ENCODE results near the gene RCHY1. TPM values are rescaled to one million over a fixed set of nuclear protein-coding genes. Genes with fewer than 3 reads are reported as not detected.
A peak's percentile ranks its signal among the peaks of the same experiment; 100 is the strongest.

RCHY1 gene
- total and polyA plus RNA-seq, 4 donors, result 14.7 to 24.8 (median 18.0) TPM

DNA sequence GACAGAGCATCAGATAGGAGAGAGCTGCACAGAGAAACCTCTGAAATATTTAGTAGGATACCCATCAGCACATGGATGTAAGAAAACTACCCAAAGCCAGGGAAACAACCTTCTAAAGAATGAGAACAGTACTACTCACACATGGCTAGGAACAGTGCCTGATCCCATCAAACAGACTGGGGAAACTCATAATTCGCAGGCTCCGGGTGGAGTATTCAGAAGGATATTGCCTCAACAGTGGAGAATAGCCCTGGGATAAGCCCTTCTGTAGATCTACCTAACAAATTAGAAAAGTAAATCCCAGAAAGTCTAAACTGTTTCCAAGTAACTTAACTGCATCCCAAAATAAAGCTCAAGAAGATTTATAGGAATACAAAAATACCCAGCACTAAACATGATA, 17.8 kb downstream of the RCHY1 start:
- no peak overlapping the region for H3K9ac ChIP-seq (ENCODE audit: low read depth in 1 of 2, low read length in 2 of 2)
- 98% methylated on average over 2 of the region's 2 CpGs for WGBS
- DNase-seq (ENCODE audit: low spot score), result no peak
- no peak overlapping the region for H3K27ac ChIP-seq (ENCODE audit: low read depth in 1 of 2, low read length in 2 of 2)
- no peaks in the 10 kb centered on the region for H3K27me3 ChIP-seq (ENCODE audit: control insufficient read depth in 4 of 4, insufficient read depth in 4 of 4, low read length in 3 of 4)
- H3K36me3 ChIP-seq (ENCODE audit: control insufficient read depth in 4 of 4, insufficient read depth in 3 of 4, low read depth in 1 of 4, low read length in 3 of 4), result peaks cover 6 to 14% (median 10%) of the 10 kb centered on the region in 4 donors
- TF ChIP-seq RAD21 (IDR thresholded peaks at IDR 0.05), result no peak
- TF ChIP-seq FOXA2 (IDR thresholded peaks at IDR 0.05), result no peak
- H3K9me3 ChIP-seq (ENCODE audit: control insufficient read depth in 4 of 4, low read length in 3 of 4), result no peaks in the 10 kb centered on the region
- peaks cover 0 to 3% (median under 1%) of the 10 kb centered on the region in 4 donors for H3K4me1 ChIP-seq (ENCODE audit: control insufficient read depth in 4 of 4, insufficient read depth in 4 of 4, low read length in 3 of 4)
- no peak overlapping the region for H3K4me3 ChIP-seq (ENCODE audit: low read depth in 1 of 3, low read length in 3 of 3)

DNA sequence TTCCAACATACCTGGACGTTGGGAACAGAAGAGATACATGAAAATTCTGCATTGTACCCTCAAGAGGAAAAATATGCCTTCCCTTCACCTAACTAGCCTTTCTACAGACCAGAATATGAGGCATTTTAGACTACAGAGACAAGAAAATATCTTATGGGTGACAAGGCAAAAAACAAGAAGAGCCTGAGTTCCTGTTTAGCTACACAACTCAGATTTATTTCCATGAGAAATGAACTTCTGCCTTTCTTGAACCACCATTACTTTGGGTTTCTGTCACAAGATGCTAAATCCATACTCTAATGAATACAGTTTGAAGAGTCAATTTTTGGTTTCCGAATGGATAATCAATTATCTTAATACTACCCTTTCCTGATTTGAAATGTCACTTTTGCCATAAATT, 18.7 kb downstream of the RCHY1 start:
- H3K27ac ChIP-seq (ENCODE audit: low read depth in 1 of 2, low read length in 2 of 2), result no peak overlapping the region
- no peak overlapping the region for H3K9ac ChIP-seq (ENCODE audit: low read depth in 1 of 2, low read length in 2 of 2)
- no peak for DNase-seq (ENCODE audit: low spot score)
- peaks cover 0 to 3% (median under 1%) of the 10 kb centered on the region in 4 donors for H3K4me1 ChIP-seq (ENCODE audit: control insufficient read depth in 4 of 4, insufficient read depth in 4 of 4, low read length in 3 of 4)
- H3K27me3 ChIP-seq (ENCODE audit: control insufficient read depth in 4 of 4, insufficient read depth in 4 of 4, low read length in 3 of 4), result no peaks in the 10 kb centered on the region
- H3K4me3 ChIP-seq (ENCODE audit: low read depth in 1 of 3, low read length in 3 of 3), result no peak overlapping the region
- H3K36me3 ChIP-seq (ENCODE audit: control insufficient read depth in 4 of 4, insufficient read depth in 3 of 4, low read depth in 1 of 4, low read length in 3 of 4), result peaks cover 6 to 16% (median 12%) of the 10 kb centered on the region in 4 donors
- TF ChIP-seq TAF1 (conservative IDR thresholded peaks at IDR 0.05), result no peak
- no peak for TF ChIP-seq JUND (IDR thresholded peaks at IDR 0.05)
- no peak for TF ChIP-seq HNF4G (IDR thresholded peaks at IDR 0.05)
- TF ChIP-seq HNF4A (conservative IDR thresholded peaks at IDR 0.05), result no peak
- TF ChIP-seq ATF3 (IDR thresholded peaks at IDR 0.05), result no peak
- WGBS, result 93% methylated on average over 2 of the region's 2 CpGs
- no peaks in the 10 kb centered on the region for H3K9me3 ChIP-seq (ENCODE audit: control insufficient read depth in 4 of 4, low read length in 3 of 4)

- no peak for DNase-seq (ENCODE audit: low spot score)
- Histone ChIP-seq H3K9ac (ENCODE audit: low read depth in 1 of 2, low read length in 2 of 2) (no peak overlapping the region), H3K9me3 (ENCODE audit: control insufficient read depth in 4 of 4, low read length in 3 of 4) (no peaks in the 10 kb centered on the region), H3K4me1 (ENCODE audit: control insufficient read depth in 4 of 4, insufficient read depth in 4 of 4, low read length in 3 of 4) (peaks cover 0 to 3% (median under 1%) of the 10 kb centered on the region in 4 donors), H3K4me3 (ENCODE audit: low read depth in 1 of 3, low read length in 3 of 3) (no peak overlapping the region), H3K27ac (ENCODE audit: low read depth in 1 of 2, low read length in 2 of 2) (peak overlapping the region; percentile 9 to 32), H3K27me3 (ENCODE audit: control insufficient read depth in 4 of 4, insufficient read depth in 4 of 4, low read length in 3 of 4) (no peaks in the 10 kb centered on the region), H3K36me3 (ENCODE audit: control insufficient read depth in 4 of 4, insufficient read depth in 3 of 4, low read depth in 1 of 4, low read length in 3 of 4) (peaks cover 4 to 20% (median 16%) of the 10 kb centered on the region in 4 donors)
- 13% methylated on average over 1 of the region's 1 CpG for WGBS
- TF ChIP-seq HNF4G (IDR thresholded peaks at IDR 0.05), result no peak
Measured at GRCh38 chr4:75494563-75494962, 19.6 kb downstream of the RCHY1 start.

DNA sequence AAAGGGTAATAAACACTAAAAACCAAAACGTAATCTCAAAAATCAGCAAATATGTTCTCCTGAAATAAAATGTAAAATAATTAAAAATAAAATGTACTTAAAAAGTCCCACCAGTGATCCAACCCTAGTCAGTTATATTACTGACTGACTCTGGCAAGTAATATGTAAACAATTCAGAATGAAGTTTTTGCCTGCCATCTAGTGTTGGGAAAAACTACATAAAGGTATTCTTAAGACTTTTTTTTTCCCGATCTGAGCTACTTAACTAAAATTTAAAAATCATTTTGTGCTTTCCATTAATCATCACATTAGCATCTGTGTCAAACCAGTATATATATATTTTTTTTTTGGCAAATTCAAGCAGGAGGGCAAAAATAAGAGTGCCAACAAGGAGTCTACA, 24.0 kb downstream of the RCHY1 start:
- Histone ChIP-seq H3K4me1 (ENCODE audit: control insufficient read depth in 4 of 4, insufficient read depth in 4 of 4, low read length in 3 of 4) (no peaks in the 10 kb centered on the region), H3K9me3 (ENCODE audit: control insufficient read depth in 4 of 4, low read length in 3 of 4) (no peaks in the 10 kb centered on the region), H3K27me3 (ENCODE audit: control insufficient read depth in 4 of 4, insufficient read depth in 4 of 4, low read length in 3 of 4) (no peaks in the 10 kb centered on the region), H3K36me3 (ENCODE audit: control insufficient read depth in 4 of 4, insufficient read depth in 3 of 4, low read depth in 1 of 4, low read length in 3 of 4) (peaks cover 2 to 37% (median 26%) of the 10 kb centered on the region in 4 donors), H3K9ac (ENCODE audit: low read depth in 1 of 2, low read length in 2 of 2) (no peak overlapping the region), H3K27ac (ENCODE audit: low read depth in 1 of 2, low read length in 2 of 2) (no peak overlapping the region), H3K4me3 (ENCODE audit: low read depth in 1 of 3, low read length in 3 of 3) (no peak overlapping the region)
- WGBS, result 82% methylated on average over 2 of the region's 2 CpGs
- peak; percentile 45 to 46 for TF ChIP-seq RAD21 (IDR thresholded peaks at IDR 0.05)
- TF ChIP-seq HNF4A (conservative IDR thresholded peaks at IDR 0.05), result no peak
- no peak for DNase-seq (ENCODE audit: low spot score)

DNA sequence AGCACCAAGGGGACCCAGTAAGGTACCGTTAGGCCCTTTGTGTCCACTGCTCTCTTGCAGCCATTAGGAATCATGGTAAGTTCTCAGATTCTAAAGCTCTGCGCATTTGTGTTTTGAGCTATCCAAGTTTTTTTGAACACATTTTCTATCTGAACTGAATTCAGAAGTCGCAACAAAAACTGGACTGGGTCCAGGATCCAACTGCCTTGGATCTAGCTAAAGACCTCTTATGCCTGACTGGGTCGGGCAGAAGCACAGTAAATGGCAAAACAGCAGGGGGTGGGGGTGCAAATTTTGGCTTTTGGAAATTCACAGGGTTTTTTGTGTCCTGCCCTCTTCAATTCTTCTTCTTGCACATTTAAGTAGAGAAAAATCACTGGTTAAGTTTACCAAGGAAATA, 30.0 kb downstream of the RCHY1 start:
- Histone ChIP-seq H3K36me3 (ENCODE audit: control insufficient read depth in 4 of 4, insufficient read depth in 3 of 4, low read depth in 1 of 4, low read length in 3 of 4) (peaks cover 3 to 59% (median 43%) of the 10 kb centered on the region in 4 donors), H3K9ac (ENCODE audit: low read depth in 1 of 2, low read length in 2 of 2) (no peak overlapping the region), H3K9me3 (ENCODE audit: control insufficient read depth in 4 of 4, low read length in 3 of 4) (no peaks in the 10 kb centered on the region), H3K27ac (ENCODE audit: low read depth in 1 of 2, low read length in 2 of 2) (no peak overlapping the region), H3K4me1 (ENCODE audit: control insufficient read depth in 4 of 4, insufficient read depth in 4 of 4, low read length in 3 of 4) (no peaks in the 10 kb centered on the region), H3K27me3 (ENCODE audit: control insufficient read depth in 4 of 4, insufficient read depth in 4 of 4, low read length in 3 of 4) (no peaks in the 10 kb centered on the region), H3K4me3 (ENCODE audit: low read depth in 1 of 3, low read length in 3 of 3) (no peak overlapping the region)
- no peak for DNase-seq (ENCODE audit: low spot score)
- TF ChIP-seq HNF4A (conservative IDR thresholded peaks at IDR 0.05), result no peak
- TF ChIP-seq TAF1 (conservative IDR thresholded peaks at IDR 0.05), result no peak
- no peak for TF ChIP-seq NR2F2 (IDR thresholded peaks at IDR 0.05)
- TF ChIP-seq MAX (IDR thresholded peaks at IDR 0.05), result no peak
- no peak for TF ChIP-seq RAD21 (IDR thresholded peaks at IDR 0.05)
- 91% methylated on average over 4 of the region's 4 CpGs for WGBS
